GM18873 (cell line): ENCODE results near the gene FBXL16.
A peak's percentile ranks its signal among the peaks of the same experiment; 100 is the strongest.
"Not testable (repeated sequence)": the region's sequence is repeated elsewhere in the genome, so short reads cannot be mapped to it uniquely, and the experiment has no call there.

Source experiments
- ATAC-seq: cut with Tn5 transposase; IDR thresholded peaks from one replicate; pipeline ENCODE4 v1.9.1; 2021; ENCODE audit warnings: mild to moderate bottlenecking, moderate library complexity, moderate number of reproducible peaks; ENCODE audit not compliant: unreplicated experiment, low FRiP score

Gene FBXL16, protein sequence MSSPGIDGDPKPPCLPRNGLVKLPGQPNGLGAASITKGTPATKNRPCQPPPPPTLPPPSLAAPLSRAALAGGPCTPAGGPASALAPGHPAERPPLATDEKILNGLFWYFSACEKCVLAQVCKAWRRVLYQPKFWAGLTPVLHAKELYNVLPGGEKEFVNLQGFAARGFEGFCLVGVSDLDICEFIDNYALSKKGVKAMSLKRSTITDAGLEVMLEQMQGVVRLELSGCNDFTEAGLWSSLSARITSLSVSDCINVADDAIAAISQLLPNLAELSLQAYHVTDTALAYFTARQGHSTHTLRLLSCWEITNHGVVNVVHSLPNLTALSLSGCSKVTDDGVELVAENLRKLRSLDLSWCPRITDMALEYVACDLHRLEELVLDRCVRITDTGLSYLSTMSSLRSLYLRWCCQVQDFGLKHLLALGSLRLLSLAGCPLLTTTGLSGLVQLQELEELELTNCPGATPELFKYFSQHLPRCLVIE

GRCh38 chr16:705431-706188, at the start of gene FBXL16:
Gene FBXL16, minus strand, starts transcription at chr16:705801. Its CDS starts 8,396 bp downstream, at chr16:697405.
- ATAC-seq, result no peak

- ATAC-seq, result no peak
These were observed 49.1 kb upstream of the FBXL16 start for GRCh38 chr16:754656-755055.

GRCh38 chr16:754121-754607, 48.6 kb upstream of the FBXL16 start:
- ATAC-seq, result not testable (repeated sequence)

DNA sequence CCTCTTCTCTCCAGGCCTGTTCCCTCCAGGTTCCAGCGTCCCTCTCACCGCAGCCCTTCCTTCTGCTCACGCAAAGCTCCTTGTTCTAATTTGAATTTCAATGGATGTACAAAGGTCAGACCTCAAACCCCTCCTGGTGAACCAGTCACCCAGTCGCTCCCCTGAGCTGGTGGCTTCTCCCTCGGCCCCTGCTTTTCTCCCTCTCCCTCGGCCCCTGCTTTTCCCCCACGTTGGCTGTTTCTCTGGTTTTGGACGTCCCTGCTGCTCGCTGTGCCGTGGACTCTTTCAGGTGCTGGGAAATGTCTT, 46.4 kb upstream of the FBXL16 start:
- ATAC-seq, result no peak

GRCh38 chr16:751152-752006, 45.8 kb upstream of the FBXL16 start:
- ATAC-seq, result no peak

DNA sequence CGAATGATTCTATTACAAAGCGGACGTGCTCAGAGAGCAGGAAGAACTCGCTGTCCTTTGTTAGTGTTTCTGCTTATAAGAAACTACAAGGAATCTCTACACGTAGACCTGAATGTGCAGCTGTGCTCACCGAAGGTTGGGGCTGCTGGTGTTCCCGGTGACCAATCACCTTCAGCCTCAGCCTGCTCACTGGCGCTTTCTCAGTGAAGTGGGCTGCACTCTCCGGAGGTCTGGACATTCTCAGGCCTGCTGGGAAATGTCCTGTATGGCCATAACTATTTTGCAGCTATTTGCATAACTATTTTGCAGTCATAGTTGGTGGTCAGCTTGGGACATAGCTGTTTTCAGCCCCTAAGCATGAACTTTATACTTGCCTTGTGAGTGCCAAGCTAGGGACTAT, 44.9 kb upstream of the FBXL16 start:
- ATAC-seq, result no peak

DNA sequence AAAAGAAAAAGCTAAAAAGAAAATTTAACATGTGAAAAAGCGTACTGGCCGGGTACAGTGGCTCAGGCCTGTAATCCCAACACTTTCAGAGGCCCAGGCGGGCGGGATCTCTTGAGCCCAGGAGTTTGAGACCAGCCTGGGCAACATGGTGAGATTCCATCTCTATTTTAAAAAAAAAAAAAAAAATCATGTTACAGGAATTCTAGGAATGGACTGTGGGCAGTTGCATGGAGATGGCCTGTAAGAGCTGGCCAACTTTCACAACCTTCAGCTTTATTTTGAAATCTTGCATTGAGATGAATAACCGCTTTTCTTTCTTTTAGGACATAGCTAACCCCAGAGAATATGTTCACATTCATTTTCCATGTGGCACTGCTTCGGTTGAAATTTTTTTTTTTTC, 43.4 kb upstream of the FBXL16 start:
- ATAC-seq, result no peak

DNA sequence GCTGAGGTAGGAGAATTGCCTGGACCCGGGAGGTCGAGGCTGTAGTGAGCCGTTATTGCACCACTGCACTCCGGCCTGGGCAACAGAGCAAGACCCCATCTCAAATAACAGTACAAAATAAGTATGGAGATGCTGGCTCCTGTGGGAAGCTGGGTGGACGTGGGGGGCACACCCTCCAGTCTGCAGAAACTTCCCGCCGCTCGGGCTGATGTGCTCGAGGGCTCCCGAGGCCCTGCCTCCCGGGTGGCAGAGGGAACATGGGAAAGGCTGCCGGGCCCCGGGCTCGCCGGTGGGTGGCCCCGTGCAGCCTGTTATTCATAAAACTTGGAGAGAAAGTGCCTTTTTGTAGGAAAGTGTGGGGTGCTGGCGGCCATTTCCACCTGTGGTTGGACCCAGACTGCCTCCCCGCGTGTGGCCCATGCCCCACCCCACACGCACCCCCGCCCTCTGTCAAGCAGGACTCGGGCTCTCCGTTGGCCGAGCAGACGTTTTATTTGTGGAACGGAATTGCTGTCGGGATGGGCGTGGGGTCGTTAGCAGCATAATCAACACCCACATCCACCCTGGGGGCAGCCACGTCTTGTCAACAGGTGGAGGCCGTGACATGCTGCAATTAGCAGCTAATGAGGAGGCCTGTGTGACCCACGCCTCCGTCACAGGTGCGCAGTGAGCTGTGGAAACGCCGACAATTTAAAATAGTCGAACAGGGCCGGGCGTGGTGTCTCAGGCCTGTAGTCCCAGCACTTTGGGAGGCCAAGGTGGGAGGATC, 42.6 kb upstream of the FBXL16 start:
- ATAC-seq, result no peak

- no peak for ATAC-seq
These were observed 41.0 kb upstream of the FBXL16 start for GRCh38 chr16:746637-747036.

GRCh38 chr16:745739-746138, 40.1 kb upstream of the FBXL16 start:
- no peak for ATAC-seq

- ATAC-seq, result no peak
These were observed 38.3 kb upstream of the FBXL16 start for GRCh38 chr16:743794-744500.

- ATAC-seq, result not testable (repeated sequence)
These were observed 37.3 kb upstream of the FBXL16 start for GRCh38 chr16:742894-743293.

- no peak for ATAC-seq
These were observed 36.5 kb upstream of the FBXL16 start for GRCh38 chr16:741986-742629.

DNA sequence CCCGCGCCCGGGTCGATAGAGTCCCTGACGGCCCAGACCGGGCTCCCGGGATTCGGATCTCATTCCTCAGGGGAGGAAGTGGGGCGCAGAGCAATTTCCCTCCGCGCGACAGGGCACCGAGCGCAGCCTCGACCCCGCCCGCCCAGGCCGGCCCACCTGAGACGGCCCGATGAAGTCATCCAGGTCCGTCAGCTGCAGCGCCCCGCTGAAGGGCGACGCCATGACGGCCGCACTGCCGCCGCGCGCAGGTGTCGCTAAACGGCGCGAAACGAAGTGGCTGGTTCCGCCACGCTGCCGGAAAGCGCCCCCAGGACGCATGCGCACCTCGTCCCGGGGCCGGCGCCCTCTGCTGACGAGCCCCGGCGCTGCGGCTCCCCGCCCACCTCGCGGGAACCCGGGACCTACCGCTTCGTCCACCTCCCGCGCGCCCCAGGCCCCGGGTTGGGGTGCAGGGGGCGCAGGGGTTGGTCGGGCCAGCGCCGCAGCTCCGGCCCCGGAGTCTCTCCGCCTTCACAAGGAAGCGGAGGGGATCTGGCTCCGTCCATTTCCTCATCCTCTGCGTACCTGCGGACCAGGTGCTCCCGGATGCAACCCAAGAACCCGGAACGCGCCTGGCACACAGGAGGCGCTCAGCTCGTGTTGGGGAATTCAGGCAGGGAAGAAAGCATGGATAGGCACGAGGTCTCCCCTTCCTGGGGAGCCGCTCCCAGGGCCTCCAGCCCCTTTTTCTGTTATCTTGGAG, 35.3 kb upstream of the FBXL16 start, which contains the start of gene CIAO3:
CIAO3 (minus strand) TSS at position 234 of the 742 bp plus-strand sequence; CDS start at position 222, 12 bp downstream.
- ATAC-seq, result peak; percentile 54

DNA sequence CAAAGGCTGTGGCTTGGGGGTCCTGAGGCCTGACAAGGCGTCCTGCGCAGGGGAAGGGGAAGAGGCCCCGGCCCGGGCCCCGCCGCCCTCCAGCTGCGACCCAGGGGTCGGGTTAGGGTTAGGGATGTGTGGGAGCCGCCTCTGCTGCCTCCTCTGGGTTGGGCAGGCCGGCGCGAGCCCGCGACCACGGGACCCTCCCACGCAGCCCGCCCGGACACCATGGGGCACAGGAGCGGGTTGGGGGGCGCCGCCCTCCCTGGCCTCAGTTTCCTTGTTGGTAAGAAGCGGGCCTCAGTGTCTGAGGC, 34.8 kb upstream of the FBXL16 start:
- ATAC-seq, result peak; percentile 4

- no peak for ATAC-seq
These were observed 34.2 kb upstream of the FBXL16 start for GRCh38 chr16:739560-740458.

- no peak for ATAC-seq
These were observed 31.4 kb upstream of the FBXL16 start for GRCh38 chr16:736936-737481.
